IMR-90 (cell line): ENCODE data around the gene C1orf52. TPM values are rescaled to one million over a fixed set of nuclear protein-coding genes. Genes with fewer than 3 reads are reported as not detected.

Experiments
- NFE2L2 ChIP-seq: fragments of 150-350 bp; IDR thresholded peaks from 2 replicates; pipeline ENCODE4 v1.6.1; 2016; ENCODE audit warnings: low read depth, mild to moderate bottlenecking, low read length
- POLR2A ChIP-seq: IDR thresholded peaks from 2 replicates; pipeline ENCODE4 v1.6.1; 2012; ENCODE audit warnings: mild to moderate bottlenecking, low read depth, low read length
- RFX5 ChIP-seq: IDR thresholded peaks from 2 replicates; pipeline ENCODE4 v1.8.0; 2012; ENCODE audit warnings: low read depth, mild to moderate bottlenecking, low read length, moderate library complexity
- SMC3 ChIP-seq: fragments of 150-350 bp; IDR thresholded peaks from 2 replicates; pipeline ENCODE4 v1.6.1; 2016; ENCODE audit warnings: low read depth, mild to moderate bottlenecking, antibody characterized with exemption, low read length, moderate library complexity
- polyA plus RNA-seq, 3 experiments: library from polyadenylated mRNA; depleted of rRNA; stranded (reverse); fragments of >200 nt; gene quantifications; 2 replicates each; pipeline ENCODE4 v1.2.3, GENCODE V29; 2012; ENCODE audit warnings: low replicate concordance in 1 of 3
- total RNA-seq: library from RNA; depleted of rRNA; stranded (reverse); fragments of >200 nt; gene quantifications from 2 replicates; pipeline ENCODE4 v1.2.3, GENCODE V29; 2012
- TF ChIP-seq, protein P1 (sequence below): fragments of 150-350 bp; IDR thresholded peaks from 2 replicates; pipeline ENCODE4 v1.6.1; 2016; ENCODE audit warnings: low read depth, mild to moderate bottlenecking, low read length, moderate library complexity, borderline replicate concordance

Gene C1orf52
- total and polyA plus RNA-seq, 2 of the 4 experiments (the other 2 are of a cell fraction) = 16.3 to 33.5 TPM

DNA sequence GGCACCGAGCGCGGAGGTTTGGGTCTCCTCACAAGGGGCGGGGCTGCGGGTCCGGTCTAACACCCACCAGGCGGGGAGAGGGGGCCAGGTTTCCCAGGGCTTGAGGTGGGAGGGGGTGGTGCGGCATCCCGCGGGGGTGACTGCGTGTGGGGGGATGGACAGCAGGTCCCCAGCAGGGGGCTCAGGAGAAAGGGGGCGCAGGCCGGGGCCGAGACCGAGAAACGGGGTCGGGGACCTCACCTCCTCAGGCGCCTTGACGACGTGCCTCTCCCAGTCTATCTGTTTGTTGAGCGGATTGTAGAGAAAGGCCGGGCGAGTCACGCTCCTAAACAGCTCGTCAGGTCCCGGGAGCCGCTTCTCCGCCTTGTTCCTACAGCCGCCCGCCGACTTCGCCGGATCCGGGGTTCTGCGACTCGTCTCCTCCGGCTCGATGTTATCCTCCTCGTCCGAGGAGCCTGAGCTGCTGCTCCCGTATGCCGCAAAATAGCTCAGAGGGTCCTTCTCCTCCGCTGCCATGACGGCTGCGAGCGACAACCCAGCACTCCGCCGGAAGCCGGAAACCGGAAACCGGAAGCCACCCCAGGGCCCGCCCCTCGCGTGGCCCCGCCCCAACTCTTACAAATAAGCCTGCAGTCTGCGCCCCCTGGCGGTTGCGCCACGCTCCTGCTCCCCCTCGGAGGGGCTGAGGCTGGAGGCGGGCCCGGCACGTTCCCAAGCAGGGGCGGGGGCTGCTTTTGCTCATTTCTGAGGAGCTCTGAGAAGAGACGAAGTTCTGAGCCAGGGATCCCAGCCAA, at the start of gene C1orf52 (continued):
- TF ChIP-seq RFX5 = no peak
- TF ChIP-seq SMC3 = peak; percentile 68
- no peak for TF ChIP-seq NFE2L2
- TF ChIP-seq, protein P1, sequence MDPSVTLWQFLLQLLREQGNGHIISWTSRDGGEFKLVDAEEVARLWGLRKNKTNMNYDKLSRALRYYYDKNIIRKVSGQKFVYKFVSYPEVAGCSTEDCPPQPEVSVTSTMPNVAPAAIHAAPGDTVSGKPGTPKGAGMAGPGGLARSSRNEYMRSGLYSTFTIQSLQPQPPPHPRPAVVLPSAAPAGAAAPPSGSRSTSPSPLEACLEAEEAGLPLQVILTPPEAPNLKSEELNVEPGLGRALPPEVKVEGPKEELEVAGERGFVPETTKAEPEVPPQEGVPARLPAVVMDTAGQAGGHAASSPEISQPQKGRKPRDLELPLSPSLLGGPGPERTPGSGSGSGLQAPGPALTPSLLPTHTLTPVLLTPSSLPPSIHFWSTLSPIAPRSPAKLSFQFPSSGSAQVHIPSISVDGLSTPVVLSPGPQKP = no peak
- peak; percentile 81 for TF ChIP-seq POLR2A
